Cardiac fibroblast (primary cell): Measurements from ENCODE around the gene BSPRY.
A peak's percentile ranks its signal among the peaks of the same experiment; 100 is the strongest.

Experiments used
- DNase-seq, 2 donors: peaks; one replicate each; pipeline versions ENCODE4 v3.0.0 to v3.0.0-alpha.2; 2010; ENCODE audit warnings: low read depth in 2 of 2
- H3K4me3 ChIP-seq, 2 donors: replicated peaks in 1 of 2; 1 replicate in 1 of 2; 2 replicates in 1 of 2; pipeline ENCODE4 v1.5.1; 2011; ENCODE audit warnings: low read depth in 2 of 2, low read length in 2 of 2, mild to moderate bottlenecking in 2 of 2, moderate library complexity in 1 of 2
- CTCF ChIP-seq: IDR thresholded peaks from one replicate; pipeline ENCODE4 v1.5.1; 2011; ENCODE audit warnings: low read depth, mild to moderate bottlenecking, low read length, inconsistent platforms

Gene BSPRY

GRCh38 chr9:113309204-113309813, 40.0 kb upstream of the BSPRY start:
- peak; percentile 65 to 72 for DNase-seq
- H3K4me3 ChIP-seq, result no peak overlapping the region
- TF ChIP-seq CTCF, result peak; percentile 70

DNA sequence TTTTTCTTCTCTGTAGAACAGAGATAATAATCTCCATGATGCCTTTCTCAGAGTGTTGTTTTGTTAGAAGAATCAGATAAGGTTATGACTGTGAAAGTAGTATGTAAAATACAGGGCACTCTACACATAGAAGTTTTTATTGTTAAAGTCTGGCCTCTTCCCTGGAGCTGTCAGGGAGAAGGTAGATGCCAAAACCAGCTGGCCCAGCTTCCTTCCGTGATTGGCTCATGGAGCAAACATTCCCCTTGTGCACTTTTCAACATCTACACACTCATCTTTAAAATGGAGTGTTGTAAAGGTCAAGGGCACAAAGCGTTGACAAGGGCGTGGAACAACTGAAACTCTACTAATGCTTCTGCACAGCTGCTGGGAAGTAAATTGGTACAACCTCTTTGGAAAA, 38.8 kb upstream of the BSPRY start:
- TF ChIP-seq CTCF, result no peak
- no peak overlapping the region for H3K4me3 ChIP-seq
- peak in 1 of 2 donors; percentile 62 for DNase-seq

- H3K4me3 ChIP-seq, result no peak overlapping the region
- no peak for TF ChIP-seq CTCF
- no peak for DNase-seq
Measured at GRCh38 chr9:113311961-113312360, 37.4 kb upstream of the BSPRY start.

DNA sequence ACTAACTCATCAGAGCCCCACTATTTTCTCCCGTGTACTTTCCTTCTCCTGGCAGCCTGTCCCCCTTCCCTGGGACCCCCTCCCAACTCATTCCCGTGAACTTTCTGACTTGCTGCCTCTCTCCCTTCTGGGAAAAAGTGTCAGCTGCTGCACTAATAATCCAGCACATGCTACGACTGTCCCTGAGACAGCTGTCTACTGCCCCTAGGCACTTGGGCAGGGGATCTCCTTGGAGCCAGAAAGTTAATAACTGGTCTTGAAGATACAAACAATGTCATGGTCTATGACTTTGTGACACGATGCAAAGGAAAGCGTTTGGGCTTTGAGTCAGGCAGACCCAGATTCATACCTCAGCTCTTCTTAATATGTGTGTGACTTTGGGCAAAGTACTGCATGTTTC, 36.1 kb upstream of the BSPRY start:
- TF ChIP-seq CTCF, result no peak
- DNase-seq, result no peak
- H3K4me3 ChIP-seq, result no peak overlapping the region

DNA sequence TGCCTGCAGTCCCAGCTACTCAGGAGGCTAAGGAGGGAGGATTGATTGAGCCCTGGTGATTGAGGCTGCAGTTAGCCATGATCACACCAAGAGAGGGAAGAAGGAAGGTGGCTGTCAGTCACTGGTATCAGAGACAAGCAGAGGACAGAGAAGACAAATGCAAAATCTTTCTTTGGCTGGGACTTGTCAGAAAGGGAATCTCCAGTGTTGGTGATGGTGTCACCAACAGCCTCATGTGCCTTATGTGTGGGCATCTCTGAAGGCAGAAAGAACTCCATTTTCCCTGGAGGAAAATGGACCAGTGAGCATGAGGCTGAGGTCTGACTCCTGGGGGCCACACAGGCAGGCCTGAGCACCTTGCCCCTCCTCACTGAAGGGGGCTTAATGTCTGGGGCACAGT, 34.1 kb upstream of the BSPRY start:
- H3K4me3 ChIP-seq, result no peak overlapping the region
- TF ChIP-seq CTCF, result no peak
- no peak for DNase-seq

GRCh38 chr9:113316030-113316429, 33.3 kb upstream of the BSPRY start:
- TF ChIP-seq CTCF, result no peak
- no peak for DNase-seq
- H3K4me3 ChIP-seq, result no peak overlapping the region

GRCh38 chr9:113317777-113318176, 31.6 kb upstream of the BSPRY start:
- peak; percentile 33 for TF ChIP-seq CTCF
- no peak overlapping the region for H3K4me3 ChIP-seq
- DNase-seq, result peak; percentile 46 to 54
